GM12801 (cell line): ENCODE measurements around the gene TGFB2.

Source experiments
- CTCF ChIP-seq: IDR thresholded peaks from one replicate; pipeline ENCODE4 v1.5.1; 2011; ENCODE audit warnings: control low read depth; ENCODE audit not compliant: insufficient read length; ENCODE audit errors: extremely low read depth

Gene TGFB2

GRCh38 chr1:218347723-218348627 lies 2.8 kb downstream of the TGFB2 start:
- no peak for TF ChIP-seq CTCF

GRCh38 chr1:218348628-218349071 lies 3.5 kb downstream of the TGFB2 start:
- TF ChIP-seq CTCF: no peak

- TF ChIP-seq CTCF: no peak
Observed at GRCh38 chr1:218349348-218350034, 4.4 kb downstream of the TGFB2 start.

GRCh38 chr1:218350035-218350525 lies 4.9 kb downstream of the TGFB2 start:
- TF ChIP-seq CTCF: no peak

GRCh38 chr1:218350801-218351266 lies 5.7 kb downstream of the TGFB2 start:
- TF ChIP-seq CTCF: no peak

GRCh38 chr1:218351391-218352074 lies 6.4 kb downstream of the TGFB2 start:
- TF ChIP-seq CTCF: no peak

GRCh38 chr1:218352075-218352438 lies 6.9 kb downstream of the TGFB2 start:
- TF ChIP-seq CTCF: no peak
